NT2/D1 (cell line): Measurements from ENCODE around the gene WDR62.

Experiments used
- DNase-seq: peaks from one replicate; pipeline ENCODE4 v3.0.0-alpha.2; 2011; ENCODE audit warnings: low read depth, low spot score
- H3K27me3 ChIP-seq: 2 replicates; pipeline ENCODE4 v1.6.0; 2011; ENCODE audit warnings: mild to moderate bottlenecking; ENCODE audit not compliant: insufficient read length, insufficient read depth
- H3K36me3 ChIP-seq: 2 replicates; pipeline ENCODE4 v1.6.1; 2011; ENCODE audit warnings: mild to moderate bottlenecking, low read length, mixed read lengths; ENCODE audit not compliant: insufficient read depth, insufficient read length
- H3K4me1 ChIP-seq: 2 replicates; pipeline ENCODE4 v1.5.1; 2011; ENCODE audit not compliant: insufficient read depth, insufficient read length
- H3K4me3 ChIP-seq: 2 replicates; pipeline ENCODE4 v1.5.1; 2011; ENCODE audit warnings: low read depth; ENCODE audit not compliant: insufficient read length
- H3K9ac ChIP-seq: 2 replicates; pipeline ENCODE4 v1.6.0; 2011; ENCODE audit warnings: low read depth; ENCODE audit not compliant: insufficient read length
- H3K9me3 ChIP-seq: 2 replicates; pipeline ENCODE4 v1.5.1; 2011; ENCODE audit warnings: mild to moderate bottlenecking, low read length; ENCODE audit not compliant: insufficient read depth
- SUZ12 ChIP-seq: IDR thresholded peaks from 2 replicates; pipeline ENCODE4 v1.6.1; 2011; ENCODE audit not compliant: insufficient read length, insufficient read depth; ENCODE audit errors: extremely low read depth
- YY1 ChIP-seq: IDR thresholded peaks from 2 replicates; pipeline ENCODE4 v1.6.1; 2011; ENCODE audit not compliant: insufficient read length, insufficient read depth
- ZNF274 ChIP-seq: IDR thresholded peaks from 2 replicates; pipeline ENCODE4 v1.6.1; 2011; ENCODE audit warnings: mild to moderate bottlenecking, low read depth, low read length

Gene WDR62

GRCh38 chr19:36086326-36086725, 31.6 kb downstream of the WDR62 start:
- TF ChIP-seq SUZ12 = no peak
- no peak for TF ChIP-seq ZNF274
- no peak for TF ChIP-seq YY1
- no peak for DNase-seq
- Histone ChIP-seq H3K9me3 (no peaks in the 10 kb centered on the region), H3K27me3 (no peaks in the 10 kb centered on the region), H3K9ac (no peak overlapping the region), H3K4me1 (no peaks in the 10 kb centered on the region), H3K36me3 (peaks cover 79% of the 10 kb centered on the region), H3K4me3 (no peak overlapping the region)

GRCh38 chr19:36089847-36090246, 35.1 kb downstream of the WDR62 start:
- Histone ChIP-seq H3K9me3 (no peaks in the 10 kb centered on the region), H3K36me3 (peaks cover 68% of the 10 kb centered on the region), H3K27me3 (no peaks in the 10 kb centered on the region), H3K4me3 (no peak overlapping the region), H3K9ac (no peak overlapping the region), H3K4me1 (no peaks in the 10 kb centered on the region)
- TF ChIP-seq ZNF274 = no peak
- no peak for TF ChIP-seq SUZ12
- no peak for TF ChIP-seq YY1
- no peak for DNase-seq

DNA sequence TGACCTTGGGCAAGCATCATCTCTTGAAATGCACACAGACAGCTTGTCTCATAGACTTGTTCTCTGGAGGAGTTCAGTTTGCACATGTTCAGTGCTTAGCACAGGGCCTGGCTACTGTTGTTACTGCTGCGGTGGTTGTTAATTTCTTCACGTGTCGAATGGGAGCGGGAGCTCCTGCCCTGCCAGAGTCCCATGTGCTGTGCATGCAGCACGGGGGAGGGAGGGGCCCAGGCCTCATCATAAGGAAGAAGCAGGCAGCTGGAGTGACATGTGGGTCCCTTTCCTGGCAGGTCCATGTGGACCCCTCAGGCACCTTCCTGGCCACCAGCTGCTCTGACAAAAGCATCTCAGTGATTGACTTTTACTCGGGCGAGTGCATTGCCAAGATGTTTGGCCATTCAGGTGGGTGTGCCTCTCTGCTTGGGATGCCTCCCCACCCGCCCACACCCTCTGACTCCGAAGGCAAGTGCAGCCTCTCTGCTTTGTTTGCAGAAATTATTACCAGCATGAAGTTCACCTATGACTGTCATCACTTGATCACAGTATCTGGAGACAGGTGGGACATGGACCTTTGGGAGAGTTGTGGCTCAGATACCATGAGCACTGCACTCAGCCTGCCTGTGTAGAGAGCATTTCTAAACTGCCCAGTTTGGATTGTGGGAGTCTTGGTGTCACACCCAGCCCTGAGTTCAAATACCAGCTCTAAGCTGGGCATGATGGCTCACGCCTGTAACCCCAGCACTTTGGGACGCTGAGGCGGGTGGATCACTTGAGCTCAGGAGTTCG, 36.4 kb downstream of the WDR62 start:
- H3K36me3 ChIP-seq = peaks cover 66% of the 10 kb centered on the region
- no peak for TF ChIP-seq ZNF274
- no peak for TF ChIP-seq YY1
- TF ChIP-seq SUZ12 = no peak
- no peak for DNase-seq
- H3K27me3 ChIP-seq = no peaks in the 10 kb centered on the region
- no peak overlapping the region for H3K4me3 ChIP-seq
- no peaks in the 10 kb centered on the region for H3K9me3 ChIP-seq
- no peak overlapping the region for H3K9ac ChIP-seq
- no peaks in the 10 kb centered on the region for H3K4me1 ChIP-seq

DNA sequence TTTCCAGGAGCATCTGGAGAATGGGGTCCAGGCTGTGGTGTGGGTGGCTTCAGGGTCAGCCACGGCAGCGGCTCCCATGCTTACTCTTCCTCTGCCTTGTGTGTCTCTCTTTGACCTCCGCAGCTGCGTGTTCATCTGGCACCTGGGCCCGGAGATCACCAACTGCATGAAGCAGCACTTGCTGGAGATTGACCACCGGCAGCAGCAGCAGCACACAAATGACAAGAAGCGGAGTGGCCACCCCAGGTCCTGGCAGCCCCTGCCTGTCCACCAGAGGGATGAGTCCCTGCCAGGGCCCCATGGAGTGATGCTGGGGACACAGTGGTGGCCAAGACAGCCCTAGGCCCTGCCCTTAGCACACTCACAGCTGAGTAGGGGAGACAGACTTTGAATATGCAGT, 37.9 kb downstream of the WDR62 start:
- Histone ChIP-seq H3K9me3 (no peaks in the 10 kb centered on the region), H3K4me3 (no peak overlapping the region), H3K9ac (no peak overlapping the region), H3K36me3 (peaks cover 69% of the 10 kb centered on the region), H3K27me3 (no peaks in the 10 kb centered on the region), H3K4me1 (no peaks in the 10 kb centered on the region)
- TF ChIP-seq SUZ12 = no peak
- no peak for TF ChIP-seq YY1
- no peak for TF ChIP-seq ZNF274
- no peak for DNase-seq

GRCh38 chr19:36093146-36093662, 38.5 kb downstream of the WDR62 start:
- no peak overlapping the region for H3K9ac ChIP-seq
- H3K9me3 ChIP-seq = no peaks in the 10 kb centered on the region
- no peak for DNase-seq
- no peak overlapping the region for H3K4me3 ChIP-seq
- H3K27me3 ChIP-seq = no peaks in the 10 kb centered on the region
- no peaks in the 10 kb centered on the region for H3K4me1 ChIP-seq
- TF ChIP-seq ZNF274 (no peak), YY1 (no peak), SUZ12 (no peak)
- peaks cover 66% of the 10 kb centered on the region for H3K36me3 ChIP-seq

GRCh38 chr19:36093687-36094086, 39.0 kb downstream of the WDR62 start:
- Histone ChIP-seq H3K36me3 (peaks cover 61% of the 10 kb centered on the region), H3K4me1 (no peaks in the 10 kb centered on the region), H3K9ac (no peak overlapping the region), H3K4me3 (no peak overlapping the region), H3K27me3 (no peaks in the 10 kb centered on the region), H3K9me3 (no peaks in the 10 kb centered on the region)
- TF ChIP-seq YY1 (no peak), ZNF274 (no peak), SUZ12 (no peak)
- no peak for DNase-seq

- no peak overlapping the region for H3K4me3 ChIP-seq
Measured at GRCh38 chr19:36097036-36097435, 42.3 kb downstream of the WDR62 start.

More at GRCh38 chr19:36097036-36097435, 42.3 kb downstream of the WDR62 start:
- TF ChIP-seq SUZ12 = no peak
- Histone ChIP-seq H3K9ac (no peak overlapping the region), H3K9me3 (no peaks in the 10 kb centered on the region), H3K27me3 (no peaks in the 10 kb centered on the region), H3K36me3 (peaks cover 61% of the 10 kb centered on the region), H3K4me1 (peaks cover 2% of the 10 kb centered on the region)
- DNase-seq = no peak
